Upper lobe of right lung (tissue), 1 donor: ENCODE measurements around the gene TFF1. TPM values are rescaled to one million over a fixed set of nuclear protein-coding genes. Genes with fewer than 3 reads are reported as not detected.

Source experiments
- ATAC-seq: fragments of 200-7000 bp; cut with Tn5 transposase; one replicate; pipeline ENCODE4 v1.9.1; 2020; ENCODE audit warnings: mild to moderate bottlenecking, moderate library complexity
- DNase-seq: peaks from one replicate; pipeline ENCODE4 v3.0.0-alpha.2; 2020
- H3K27ac ChIP-seq: fragments of 200-600 bp; one replicate; pipeline ENCODE4 v1.8.0; 2022
- H3K27me3 ChIP-seq: fragments of 200-600 bp; one replicate; pipeline ENCODE4 v1.8.0; 2022; ENCODE audit warnings: mild to moderate bottlenecking
- H3K36me3 ChIP-seq: fragments of 200-600 bp; one replicate; pipeline ENCODE4 v1.8.0; 2022
- H3K4me1 ChIP-seq: fragments of 200-600 bp; one replicate; pipeline ENCODE4 v1.8.0; 2022
- H3K4me3 ChIP-seq: fragments of 200-600 bp; one replicate; pipeline ENCODE4 v1.8.0; 2022; ENCODE audit warnings: mild to moderate bottlenecking
- H3K9me3 ChIP-seq: fragments of 200-600 bp; one replicate; pipeline ENCODE4 v1.8.0; 2022
- intact Hi-C: fragments of 100-400 bp; cut with DNase I; formaldehyde crosslinking; loops from one replicate; pipeline ENCODE4 v1.11.0; 2022
- total RNA-seq: library from RNA; stranded (reverse); fragmentation: NEBNext Ultra II Directional; extraction: Animal tissue kit (Norgen Biotek cat#: 25700); gene quantifications from one replicate; pipeline ENCODE4 v1.2.1, GENCODE V29; 2021
- TF ChIP-seq, protein P1 (sequence below): fragments of 200-600 bp; IDR thresholded peaks from one replicate; pipeline ENCODE4 v1.8.0; 2022; ENCODE audit warnings: antibody characterized with exemption
- donor health status: DM: no; HTN: yes; CAD: no; lungs with severe emphysema.

The TFF1 gene
- total RNA-seq, 1 donor from 2014 or later = not detected

DNA sequence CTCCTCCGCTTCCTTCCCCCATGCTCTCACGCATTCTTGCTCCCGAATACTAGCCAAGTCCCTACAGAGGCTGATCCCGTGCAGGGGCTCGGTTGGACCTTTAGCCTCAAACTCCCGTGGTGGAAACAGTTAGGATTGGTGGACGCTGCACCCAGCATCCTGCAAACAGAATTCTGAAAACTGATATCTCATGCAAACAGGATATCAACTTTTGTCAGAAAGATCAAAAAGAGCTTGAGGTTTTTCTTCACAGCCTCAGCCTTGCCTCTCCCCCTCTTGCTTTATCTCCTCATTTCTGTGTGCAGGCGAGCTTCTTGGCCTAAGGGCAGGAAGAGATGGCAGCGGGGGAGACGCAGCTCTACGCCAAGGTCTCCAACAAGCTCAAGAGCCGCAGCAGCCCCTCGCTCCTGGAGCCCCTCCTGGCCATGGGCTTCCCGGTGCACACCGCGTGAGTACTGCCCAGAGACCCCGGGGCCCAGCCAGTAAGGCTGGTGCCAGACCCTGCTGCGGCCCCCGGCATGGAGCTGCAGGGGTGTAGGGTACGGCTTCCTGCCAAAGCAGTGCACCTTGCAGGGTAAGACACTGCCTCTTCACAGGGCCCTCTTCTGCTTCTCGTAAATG lies 37.4 kb upstream of the TFF1 start, which contains the start of gene UBASH3A:
Gene UBASH3A, plus strand, starts transcription at position 292 of the 621 bp plus-strand sequence. Its CDS starts 44 bp downstream, at position 336.
- ATAC-seq (peak; percentile 37), DNase-seq (peak; percentile 61)
- Histone ChIP-seq H3K27me3 (no peaks in the 10 kb centered on the region), H3K36me3 (no peaks in the 10 kb centered on the region), H3K4me3 (peak within 1 kb of the TSS; percentile 34), H3K27ac (peak within 1 kb of the TSS; percentile 24), H3K9me3 (peaks cover 3% of the 10 kb centered on the region), H3K4me1 (no peaks in the 10 kb centered on the region)
- intact Hi-C loops = no loop called here
- TF ChIP-seq, protein P1, sequence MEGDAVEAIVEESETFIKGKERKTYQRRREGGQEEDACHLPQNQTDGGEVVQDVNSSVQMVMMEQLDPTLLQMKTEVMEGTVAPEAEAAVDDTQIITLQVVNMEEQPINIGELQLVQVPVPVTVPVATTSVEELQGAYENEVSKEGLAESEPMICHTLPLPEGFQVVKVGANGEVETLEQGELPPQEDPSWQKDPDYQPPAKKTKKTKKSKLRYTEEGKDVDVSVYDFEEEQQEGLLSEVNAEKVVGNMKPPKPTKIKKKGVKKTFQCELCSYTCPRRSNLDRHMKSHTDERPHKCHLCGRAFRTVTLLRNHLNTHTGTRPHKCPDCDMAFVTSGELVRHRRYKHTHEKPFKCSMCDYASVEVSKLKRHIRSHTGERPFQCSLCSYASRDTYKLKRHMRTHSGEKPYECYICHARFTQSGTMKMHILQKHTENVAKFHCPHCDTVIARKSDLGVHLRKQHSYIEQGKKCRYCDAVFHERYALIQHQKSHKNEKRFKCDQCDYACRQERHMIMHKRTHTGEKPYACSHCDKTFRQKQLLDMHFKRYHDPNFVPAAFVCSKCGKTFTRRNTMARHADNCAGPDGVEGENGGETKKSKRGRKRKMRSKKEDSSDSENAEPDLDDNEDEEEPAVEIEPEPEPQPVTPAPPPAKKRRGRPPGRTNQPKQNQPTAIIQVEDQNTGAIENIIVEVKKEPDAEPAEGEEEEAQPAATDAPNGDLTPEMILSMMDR = no peak

DNA sequence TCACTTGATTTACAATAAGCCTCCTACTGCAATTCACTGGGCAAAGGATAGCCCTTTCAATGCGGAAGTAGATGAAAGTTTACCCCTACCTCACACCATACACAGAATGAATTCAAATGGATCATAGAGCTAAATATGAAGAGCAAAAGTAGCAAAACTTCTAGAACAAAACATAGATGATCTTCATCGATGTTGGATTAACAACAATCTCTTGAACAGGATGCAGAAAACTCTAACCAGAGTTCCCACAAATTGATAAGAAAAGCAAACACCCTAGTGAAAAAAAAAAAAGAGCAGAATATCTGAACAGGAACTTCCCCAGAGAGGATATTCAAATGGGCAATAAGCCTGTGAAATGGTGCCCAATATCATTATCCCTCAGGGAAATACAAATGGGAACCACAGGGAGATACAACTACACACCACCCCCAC lies 35.5 kb upstream of the TFF1 start:
- no peak overlapping the region for H3K27ac ChIP-seq
- ATAC-seq (no peak), DNase-seq (no peak)
- H3K9me3 ChIP-seq = peaks cover 3% of the 10 kb centered on the region
- intact Hi-C loops = no loop called here
- H3K27me3 ChIP-seq = no peaks in the 10 kb centered on the region
- no peaks in the 10 kb centered on the region for H3K36me3 ChIP-seq
- H3K4me3 ChIP-seq = no peak overlapping the region
- H3K4me1 ChIP-seq = no peaks in the 10 kb centered on the region
- TF ChIP-seq, protein P1 = no peak

DNA sequence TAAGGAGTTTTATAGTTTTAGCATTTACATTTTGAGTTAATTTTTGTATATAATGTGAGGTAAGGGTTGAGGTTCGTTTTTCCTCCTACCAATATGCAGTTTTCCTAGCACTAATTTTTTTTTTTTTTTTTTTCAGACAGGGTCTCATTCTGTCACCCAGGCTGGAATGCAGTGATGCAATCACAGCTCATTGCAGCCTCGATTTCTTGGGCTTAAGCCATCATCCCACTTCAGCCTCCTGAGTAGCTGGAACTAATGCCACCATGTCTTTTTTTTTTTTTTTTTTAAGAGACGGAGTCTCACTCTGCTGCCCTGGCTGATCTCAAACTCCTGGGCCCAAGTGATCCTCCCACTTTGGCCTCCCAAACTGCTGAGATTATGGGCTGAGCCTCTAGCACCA lies 34.8 kb upstream of the TFF1 start:
- Histone ChIP-seq H3K4me1 (peaks cover 3% of the 10 kb centered on the region), H3K4me3 (no peak overlapping the region), H3K27ac (no peak overlapping the region), H3K27me3 (no peaks in the 10 kb centered on the region), H3K36me3 (no peaks in the 10 kb centered on the region), H3K9me3 (peaks cover 3% of the 10 kb centered on the region)
- intact Hi-C loops = no loop called here
- DNase-seq (peak; percentile 61), ATAC-seq (peak; percentile 46)
- TF ChIP-seq, protein P1 = no peak

DNA sequence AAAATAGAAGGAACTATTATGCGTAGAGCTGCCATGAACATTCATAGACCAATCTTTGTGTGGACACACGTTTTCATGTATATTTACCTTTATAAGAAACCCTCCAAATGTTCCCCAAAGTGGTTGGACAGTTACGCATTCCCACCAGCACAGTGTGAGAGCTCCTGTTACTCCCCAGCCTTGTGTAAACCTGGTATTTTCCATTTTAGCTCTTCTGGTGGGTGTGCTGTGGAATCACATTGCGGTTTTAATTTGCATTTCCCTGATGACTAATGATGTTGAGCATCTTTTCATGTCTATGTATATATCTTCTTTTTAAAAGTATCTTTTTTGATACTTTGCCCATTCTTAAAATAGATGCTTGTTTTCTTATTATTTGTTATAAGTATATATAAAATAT lies 34.2 kb upstream of the TFF1 start:
- DNase-seq (no peak), ATAC-seq (no peak)
- no peaks in the 10 kb centered on the region for H3K36me3 ChIP-seq
- intact Hi-C loops = no loop called here
- H3K9me3 ChIP-seq = peaks cover 3% of the 10 kb centered on the region
- no peak overlapping the region for H3K27ac ChIP-seq
- no peak overlapping the region for H3K4me3 ChIP-seq
- H3K27me3 ChIP-seq = no peaks in the 10 kb centered on the region
- TF ChIP-seq, protein P1 = no peak
- peaks cover 4% of the 10 kb centered on the region for H3K4me1 ChIP-seq

DNA sequence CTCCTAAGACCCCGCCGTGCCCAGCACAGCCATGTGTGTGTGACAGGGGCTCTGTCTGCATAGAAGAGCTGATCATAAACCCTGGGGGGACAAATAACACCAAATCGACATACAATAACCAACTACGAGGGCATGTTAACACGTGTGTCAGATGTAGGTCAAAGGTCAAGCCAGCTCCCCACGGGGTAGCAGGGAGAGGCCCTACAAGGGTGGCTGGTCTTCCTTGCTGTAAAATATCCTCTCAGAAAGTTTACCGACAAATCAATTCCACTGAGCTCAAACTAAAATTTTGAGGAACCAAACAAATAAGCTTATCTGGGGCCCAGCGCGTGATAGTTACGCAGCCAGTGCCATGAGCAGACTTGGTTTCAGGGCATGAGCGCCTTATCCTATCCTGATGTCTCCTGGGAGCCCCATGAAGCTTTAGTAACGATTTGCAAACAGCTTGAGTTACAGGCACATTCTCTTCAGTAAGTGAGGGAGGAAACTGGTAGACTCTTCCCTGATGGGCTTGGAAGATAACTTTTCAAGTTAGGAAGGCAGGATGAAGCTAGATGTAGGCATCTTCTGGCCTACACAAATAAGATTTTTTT lies 32.2 kb upstream of the TFF1 start:
- Histone ChIP-seq H3K27ac (no peak overlapping the region), H3K4me1 (peaks cover 4% of the 10 kb centered on the region), H3K27me3 (no peaks in the 10 kb centered on the region), H3K9me3 (peaks cover 3% of the 10 kb centered on the region), H3K4me3 (no peak overlapping the region), H3K36me3 (no peaks in the 10 kb centered on the region)
- TF ChIP-seq, protein P1 = no peak
- ATAC-seq = no peak
- DNase-seq = peak; percentile 26
- intact Hi-C loops = no loop called here
